HG03066 (cell line): Measurements from ENCODE around the gene PEX26.

Experiments
- ATAC-seq: cut with Tn5 transposase; IDR thresholded peaks from one replicate; pipeline ENCODE4 v1.9.1; 2021; ENCODE audit warnings: low read depth; ENCODE audit not compliant: unreplicated experiment

Gene PEX26

DNA sequence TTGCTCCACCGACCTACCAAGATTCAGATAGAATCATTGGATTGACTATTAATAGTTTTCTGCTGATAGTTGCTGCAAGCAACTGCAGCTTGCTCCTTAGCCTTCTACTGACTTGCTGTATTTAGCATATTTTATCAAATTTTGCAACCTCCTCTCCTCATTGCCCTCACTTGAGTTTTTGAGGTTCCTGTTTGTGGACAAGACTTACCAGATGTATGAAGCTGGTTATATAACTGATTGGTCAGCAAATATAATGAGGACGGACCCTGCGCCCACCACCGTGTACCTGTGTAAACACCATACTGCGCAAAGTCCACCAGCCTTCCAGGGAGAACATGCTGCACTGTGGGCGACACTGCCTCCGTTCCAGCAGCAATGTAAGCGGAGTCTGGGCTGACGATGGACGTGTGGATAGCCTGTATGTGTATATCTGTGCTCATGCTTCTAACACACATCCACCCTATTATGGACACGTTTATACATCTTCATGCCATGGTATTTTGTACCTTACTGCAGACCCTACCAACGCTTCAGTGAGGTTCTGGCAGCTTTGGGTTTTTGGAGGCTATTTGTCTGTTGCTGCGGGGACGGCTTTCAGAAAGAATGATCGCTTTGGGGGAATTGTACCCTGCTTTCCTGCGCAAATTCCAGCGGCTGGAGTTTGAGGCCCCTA lies 70.6 kb downstream of the PEX26 start:
- ATAC-seq = no peak

DNA sequence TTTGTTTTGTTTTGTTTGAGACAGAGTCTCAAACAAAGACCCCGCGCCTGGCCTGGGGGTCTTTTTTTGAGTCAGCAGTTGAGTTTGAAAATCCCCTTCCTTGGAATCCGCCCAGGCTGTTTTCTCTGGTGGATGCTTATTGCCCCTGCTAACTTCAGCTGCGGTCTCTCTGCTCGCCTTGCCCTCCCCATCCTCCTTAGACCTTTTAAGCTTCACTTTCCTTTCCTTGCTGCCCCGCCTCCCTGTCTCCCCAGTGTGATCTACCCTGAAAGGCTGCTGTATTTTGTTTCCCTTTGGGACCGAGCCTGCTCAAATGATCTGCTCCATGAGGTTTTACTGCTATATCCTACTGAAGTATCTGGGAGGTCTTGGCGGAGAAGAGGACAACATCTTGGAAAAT lies 74.7 kb downstream of the PEX26 start:
- ATAC-seq = no peak

DNA sequence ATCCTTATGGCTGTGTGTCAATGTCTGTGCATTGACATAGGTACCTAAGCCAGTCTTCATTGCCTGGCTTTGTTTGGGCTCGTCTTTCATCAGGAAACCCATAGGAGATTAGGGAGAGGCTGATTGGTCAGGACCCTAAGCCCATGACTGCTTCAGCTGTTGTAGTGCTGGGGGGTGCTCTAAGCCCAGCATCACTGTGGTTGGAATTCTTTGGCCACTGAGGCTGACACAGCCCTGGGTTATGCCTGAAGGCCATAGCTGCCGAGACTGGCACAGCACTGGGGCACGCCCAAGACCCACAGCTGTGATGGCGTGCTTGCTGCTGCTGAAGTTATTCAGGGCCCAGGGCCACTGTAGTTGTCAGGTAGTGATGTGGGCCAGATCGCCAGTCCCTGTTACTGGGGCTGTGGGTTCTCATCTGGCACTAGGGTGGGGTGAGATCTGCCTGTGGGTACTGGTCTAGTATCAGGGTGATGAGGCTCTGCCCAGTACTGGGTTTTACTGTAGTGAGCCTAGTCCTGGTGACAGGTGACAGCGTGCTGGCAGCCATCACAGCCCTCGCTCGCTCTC lies 77.1 kb downstream of the PEX26 start:
- ATAC-seq = no peak
